Endodermal cell (in vitro differentiated cells): Measurements from ENCODE around the gene RPS6KC1. TPM values are rescaled to one million over a fixed set of nuclear protein-coding genes. Genes with fewer than 3 reads are reported as not detected.
A peak's percentile ranks its signal among the peaks of the same experiment; 100 is the strongest.

Experiments used
- DNase-seq: peaks from one replicate; pipeline ENCODE4 v3.0.0-alpha.2; 2017
- H3K27ac ChIP-seq: 2 replicates; pipeline ENCODE4 v1.5.1; 2013; ENCODE audit warnings: mild to moderate bottlenecking, low read depth, low read length, moderate library complexity
- H3K27me3 ChIP-seq: 2 replicates; pipeline ENCODE4 v1.6.1; 2013; ENCODE audit warnings: mild to moderate bottlenecking, low read length, moderate library complexity; ENCODE audit not compliant: insufficient read depth, control insufficient read depth, poor library complexity, severe bottlenecking
- H3K36me3 ChIP-seq: 2 replicates; pipeline ENCODE4 v1.7.0; 2013; ENCODE audit warnings: mild to moderate bottlenecking, low read length, moderate library complexity; ENCODE audit not compliant: control insufficient read depth, insufficient read depth
- H3K4me1 ChIP-seq: one replicate; pipeline ENCODE4 v1.7.0; 2013; ENCODE audit warnings: low read length; ENCODE audit not compliant: control insufficient read depth, insufficient read depth
- H3K4me3 ChIP-seq: 2 replicates; pipeline ENCODE4 v1.5.1; 2013; ENCODE audit warnings: mild to moderate bottlenecking, low read length, moderate library complexity
- H3K9ac ChIP-seq: 2 replicates; pipeline ENCODE4 v1.6.1; 2013; ENCODE audit warnings: mild to moderate bottlenecking, low read length, moderate library complexity; ENCODE audit not compliant: poor library complexity, severe bottlenecking; ENCODE audit errors: extremely low read depth
- H3K9me3 ChIP-seq: 2 replicates; pipeline ENCODE4 v1.6.1; 2013; ENCODE audit warnings: mild to moderate bottlenecking, low read length, moderate library complexity; ENCODE audit not compliant: control insufficient read depth
- H3K27ac Mint-ChIP-seq: 2 replicates; pipeline ENCODE4 v1.8.0; 2020; ENCODE audit warnings: mixed read lengths
- H3K27me3 Mint-ChIP-seq: 2 replicates; pipeline ENCODE4 v1.8.0; 2021; ENCODE audit warnings: mild to moderate bottlenecking, mixed read lengths; ENCODE audit not compliant: insufficient read depth
- H3K36me3 Mint-ChIP-seq: 2 replicates; pipeline ENCODE4 v1.8.0; 2020; ENCODE audit warnings: low read depth, mixed read lengths
- H3K4me1 Mint-ChIP-seq: 2 replicates; pipeline ENCODE4 v1.8.0; 2020; ENCODE audit warnings: mixed read lengths
- H3K4me3 Mint-ChIP-seq: 2 replicates; pipeline ENCODE4 v1.8.0; 2020; ENCODE audit warnings: mild to moderate bottlenecking, moderate library complexity, mixed read lengths
- H3K9me3 Mint-ChIP-seq: 2 replicates; pipeline ENCODE4 v1.8.0; 2020; ENCODE audit warnings: mild to moderate bottlenecking, mixed read lengths
- CTCF ChIP-seq: fragments of 200-600 bp; sonication (generic); conservative IDR thresholded peaks from 2 replicates; pipeline ENCODE4 v1.5.0; 2021; ENCODE audit warnings: antibody characterized with exemption, mild to moderate bottlenecking
- WGBS, 2 experiments: methylation state at CpG; one replicate each; pipeline versions ENCODE4 v1.1.5 to v1.1.7; 2013; ENCODE audit warnings: missing lambda C conversion rate in 2 of 2, mixed read lengths in 1 of 2; ENCODE audit not compliant: insufficient coverage in 1 of 2, insufficient read length in 1 of 2; 5-methylcytosine and 5-hydroxymethylcytosine counted together
- long read RNA-seq, 4 experiments: library from polyadenylated mRNA in 2 of 4; library from RNA in 1 of 4; library from capped mRNA in 1 of 4; stranded (forward) in 3 of 4; unstranded in 1 of 4; transcript quantifications; one replicate each; pipeline ENCODE4 v2.0.0, GENCODE V29; 2020 to 2021; ENCODE audit warnings: inconsistent platforms in 1 of 4
- polyA plus RNA-seq, 2 experiments: library from polyadenylated mRNA; stranded (reverse); fragments of 50-300 nt; gene quantifications; one replicate each; pipeline ENCODE4 v1.2.3, GENCODE V29; 2013
- total RNA-seq, 2 donors: library from RNA; stranded (reverse); fragmentation: NEBNext Ultra II Directional in 1 of 2; extraction: Animal tissue kit (Norgen Biotek cat#: 25700) in 1 of 2; gene quantifications; 2 replicates in 1 of 2; 3 replicates in 1 of 2; pipeline ENCODE4 v1.2.1, GENCODE V29; 2021

RPS6KC1 gene
- 10 to 100 TPM; 31.4 to 36.3 TPM for total RNA-seq
- 16.3 TPM for polyA plus RNA-seq (2013, experiment 1 of 2)
- 18.6 TPM for polyA plus RNA-seq (2013, experiment 2 of 2)
- long read RNA-seq, experiment 1, full-length matches to known transcripts = 2 of 17 reads
- long read RNA-seq, experiment 1, partial matches to known transcripts = 12 of 17 reads
- long read RNA-seq, experiment 1, other reads (novel, unspliced or antisense) = 3 of 17 reads
- long read RNA-seq, experiment 2, full-length matches to known transcripts = 50 of 90 reads
- long read RNA-seq, experiment 2, partial matches to known transcripts = 14 of 90 reads
- long read RNA-seq, experiment 2, other reads (novel, unspliced or antisense) = 26 of 90 reads
- long read RNA-seq, experiment 3, full-length matches to known transcripts = 137 of 245 reads
- long read RNA-seq, experiment 3, partial matches to known transcripts = 17 of 245 reads
- long read RNA-seq, experiment 3, other reads (novel, unspliced or antisense) = 91 of 245 reads
- long read RNA-seq, experiment 4, partial matches to known transcripts = 6 of 9 reads
- long read RNA-seq, experiment 4, other reads (novel, unspliced or antisense) = 3 of 9 reads

GRCh38 chr1:213051127-213051880 is at the start of gene RPS6KC1:
Gene RPS6KC1, plus strand, starts transcription at chr1:213051241. Its CDS starts 164 bp downstream, at chr1:213051405.
- Histone ChIP-seq H3K4me1 (no peaks in the 10 kb centered on the region), H3K9ac (peak within 1 kb of the TSS; percentile 49), H3K36me3 (no peaks in the 10 kb centered on the region), H3K27me3 (no peaks in the 10 kb centered on the region), H3K27ac (no peak within 1 kb of the TSS), H3K9me3 (peaks cover 10% of the 10 kb centered on the region), H3K4me3 (peak within 1 kb of the TSS; percentile 87)
- WGBS, 2 experiments = 0 to 1% methylated on average over 17 to 42 of the region's 42 CpGs
- DNase-seq = peak; percentile 92
- H3K4me3 Mint-ChIP-seq = peak within 1 kb of the TSS; percentile 90
- H3K4me1 Mint-ChIP-seq = peaks cover 19% of the 10 kb centered on the region
- no peaks in the 10 kb centered on the region for H3K9me3 Mint-ChIP-seq
- peaks cover 2% of the 10 kb centered on the region for H3K27me3 Mint-ChIP-seq
- H3K27ac Mint-ChIP-seq = peak within 1 kb of the TSS; percentile 91
- TF ChIP-seq CTCF = peak; percentile 39
- peaks cover 4% of the 10 kb centered on the region for H3K36me3 Mint-ChIP-seq

GRCh38 chr1:213003256-213003655 is 47.8 kb upstream of the RPS6KC1 start:
- peaks cover 5% of the 10 kb centered on the region for H3K4me1 Mint-ChIP-seq
- no peak for DNase-seq
- no peaks in the 10 kb centered on the region for H3K27me3 Mint-ChIP-seq
- Histone ChIP-seq H3K27ac (no peak overlapping the region), H3K9ac (no peak overlapping the region), H3K27me3 (no peaks in the 10 kb centered on the region), H3K9me3 (no peaks in the 10 kb centered on the region), H3K4me3 (no peak overlapping the region), H3K4me1 (no peaks in the 10 kb centered on the region), H3K36me3 (peaks cover 88% of the 10 kb centered on the region)
- H3K27ac Mint-ChIP-seq = no peak overlapping the region
- H3K36me3 Mint-ChIP-seq = peaks cover 72% of the 10 kb centered on the region
- TF ChIP-seq CTCF = no peak
- H3K4me3 Mint-ChIP-seq = no peak overlapping the region
- WGBS, 2 experiments = 100% methylated on average over 1 to 2 of the region's 3 CpGs
- no peaks in the 10 kb centered on the region for H3K9me3 Mint-ChIP-seq

- H3K9ac ChIP-seq = no peak overlapping the region
- H3K27ac ChIP-seq = no peak overlapping the region
- no peaks in the 10 kb centered on the region for H3K27me3 ChIP-seq
- Mint-ChIP-seq H3K9me3 (no peaks in the 10 kb centered on the region), H3K4me3 (no peak overlapping the region), H3K4me1 (peaks cover 10% of the 10 kb centered on the region), H3K36me3 (peaks cover 61% of the 10 kb centered on the region), H3K27me3 (no peaks in the 10 kb centered on the region), H3K27ac (no peak overlapping the region)
- 96 to 100% methylated on average over 1 to 2 of the region's 2 CpGs for WGBS, 2 experiments
- TF ChIP-seq CTCF = no peak
- H3K36me3 ChIP-seq = peaks cover 77% of the 10 kb centered on the region
- DNase-seq = no peak
- H3K9me3 ChIP-seq = peaks cover 4% of the 10 kb centered on the region
- H3K4me1 ChIP-seq = no peaks in the 10 kb centered on the region
- no peak overlapping the region for H3K4me3 ChIP-seq
Measured at GRCh38 chr1:213008564-213008963, 42.5 kb upstream of the RPS6KC1 start.
